CD8-positive, alpha-beta memory T cell (primary cell): ENCODE measurements around the gene SETD1B. TPM values are rescaled to one million over a fixed set of nuclear protein-coding genes. Genes with fewer than 3 reads are reported as not detected.

Experiments used
- CTCF ChIA-PET: fragments of 350-600 bp; sonication (Branson Sonifier 250); formaldehyde crosslinking; loops from one replicate; lab custom pipeline; 2021; ENCODE audit warnings: antibody characterized with exemption; lab: Charles Lee
- POLR2A ChIA-PET: fragments of 350-600 bp; sonication (Branson Sonifier 250); formaldehyde crosslinking; loops from one replicate; lab custom pipeline; 2021; ENCODE audit warnings: antibody characterized with exemption; lab: Charles Lee
- DNase-seq, 5 donors: peaks; one replicate each; pipeline versions ENCODE4 v3.0.0 to v3.0.0-alpha.2; 2020 to 2022; ENCODE audit warnings: mixed read lengths in 1 of 5
- H3K27ac ChIP-seq: one replicate; pipeline ENCODE4 v1.7.0; 2013; ENCODE audit warnings: low read depth, mild to moderate bottlenecking, low read length, moderate library complexity
- H3K27me3 ChIP-seq: 2 replicates; pipeline ENCODE4 v1.7.0; 2013; ENCODE audit warnings: low read length, mild to moderate bottlenecking; ENCODE audit not compliant: insufficient read depth, poor library complexity, severe bottlenecking
- H3K36me3 ChIP-seq: 2 replicates; pipeline ENCODE4 v1.7.0; 2013; ENCODE audit warnings: mild to moderate bottlenecking, low read length, moderate library complexity; ENCODE audit not compliant: insufficient read depth
- H3K4me1 ChIP-seq: 2 replicates; pipeline ENCODE4 v1.7.0; 2013; ENCODE audit warnings: mild to moderate bottlenecking, low read length, moderate library complexity; ENCODE audit not compliant: insufficient read depth
- H3K4me3 ChIP-seq: 2 replicates; pipeline ENCODE4 v1.7.0; 2013; ENCODE audit warnings: mild to moderate bottlenecking, low read length
- H3K9me3 ChIP-seq: 2 replicates; pipeline ENCODE4 v1.7.0; 2013; ENCODE audit warnings: mild to moderate bottlenecking, low read length
- H3K27ac Mint-ChIP-seq, 8 donors: one replicate each; pipeline ENCODE4 v1.8.0; 2020 to 2021; ENCODE audit warnings: mixed read lengths in 8 of 8, mild to moderate bottlenecking in 6 of 8, inconsistent platforms in 3 of 8, moderate library complexity in 3 of 8
- H3K27me3 Mint-ChIP-seq, 2 donors: one replicate each; pipeline ENCODE4 v1.8.0; 2020 to 2021; ENCODE audit warnings: mixed read lengths in 2 of 2, mild to moderate bottlenecking in 1 of 2, moderate library complexity in 1 of 2
- H3K36me3 Mint-ChIP-seq, 3 donors: one replicate each; pipeline ENCODE4 v1.8.0; 2020 to 2021; ENCODE audit warnings: mixed read lengths in 3 of 3, inconsistent platforms in 1 of 3, mild to moderate bottlenecking in 1 of 3
- H3K4me1 Mint-ChIP-seq, 3 donors: one replicate each; pipeline ENCODE4 v1.8.0; 2020 to 2021; ENCODE audit warnings: mixed read lengths in 3 of 3, inconsistent platforms in 1 of 3, mild to moderate bottlenecking in 1 of 3
- H3K4me3 Mint-ChIP-seq, 7 donors: one replicate each; pipeline ENCODE4 v1.8.0; 2020 to 2021; ENCODE audit warnings: mixed read lengths in 7 of 7, mild to moderate bottlenecking in 6 of 7, moderate library complexity in 4 of 7, inconsistent platforms in 2 of 7
- H3K9me3 Mint-ChIP-seq, 5 donors: one replicate each; pipeline ENCODE4 v1.8.0; 2020 to 2022; ENCODE audit warnings: mixed read lengths in 5 of 5, mild to moderate bottlenecking in 3 of 5, moderate library complexity in 2 of 5, inconsistent platforms in 1 of 5
- polyA plus RNA-seq: library from polyadenylated mRNA; unstranded; fragments of 300-500 nt; fragmentation: Illumina TruSeq; gene quantifications from one replicate; pipeline ENCODE4 v1.2.3, GENCODE V29; 2021
- total RNA-seq, 2 experiments: library from RNA; stranded (reverse); gene quantifications; one replicate each; pipeline ENCODE4 v1.2.3, GENCODE V29; 2021

The SETD1B gene
- total and polyA plus RNA-seq, 3 experiments from 2014 or later: 2.4 to 31.9 (median 31.3) TPM

DNA sequence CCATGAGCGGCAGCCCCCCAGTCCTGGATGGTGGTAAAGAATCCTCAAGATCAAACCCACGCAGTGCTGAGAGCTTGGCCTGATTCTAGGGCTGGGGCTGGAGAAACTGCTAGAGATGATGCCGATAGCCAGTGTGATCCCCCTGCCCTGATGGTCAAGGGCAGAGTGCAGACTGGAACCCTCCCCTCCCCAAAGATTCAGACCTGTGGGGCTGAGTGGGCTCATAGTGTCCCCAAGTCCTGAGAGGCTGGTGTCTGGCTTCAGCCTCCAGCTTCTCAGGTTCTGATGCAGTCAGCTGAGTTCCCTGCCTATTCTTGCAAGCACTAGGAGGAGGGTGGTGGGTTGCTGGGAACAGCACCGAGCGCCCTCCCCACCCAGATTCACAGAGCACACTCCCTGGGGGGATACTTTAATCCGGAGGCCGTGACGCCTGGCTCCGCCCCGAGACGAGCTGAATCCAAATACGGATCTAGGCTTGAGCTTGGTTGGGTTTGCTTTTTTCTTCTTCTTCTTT is 22.3 kb upstream of the SETD1B start:
- POLR2A ChIA-PET: interaction anchor here (0.6 to 5.5 kb wide), 5 partner anchors 8 to 93 kb away, joined by 3 to 58 read pairs (median 5); partner anchors contain the start of gene RHOF
- peaks cover 0 to 2% of the 10 kb centered on the region in 2 donors for H3K27me3 Mint-ChIP-seq

DNA sequence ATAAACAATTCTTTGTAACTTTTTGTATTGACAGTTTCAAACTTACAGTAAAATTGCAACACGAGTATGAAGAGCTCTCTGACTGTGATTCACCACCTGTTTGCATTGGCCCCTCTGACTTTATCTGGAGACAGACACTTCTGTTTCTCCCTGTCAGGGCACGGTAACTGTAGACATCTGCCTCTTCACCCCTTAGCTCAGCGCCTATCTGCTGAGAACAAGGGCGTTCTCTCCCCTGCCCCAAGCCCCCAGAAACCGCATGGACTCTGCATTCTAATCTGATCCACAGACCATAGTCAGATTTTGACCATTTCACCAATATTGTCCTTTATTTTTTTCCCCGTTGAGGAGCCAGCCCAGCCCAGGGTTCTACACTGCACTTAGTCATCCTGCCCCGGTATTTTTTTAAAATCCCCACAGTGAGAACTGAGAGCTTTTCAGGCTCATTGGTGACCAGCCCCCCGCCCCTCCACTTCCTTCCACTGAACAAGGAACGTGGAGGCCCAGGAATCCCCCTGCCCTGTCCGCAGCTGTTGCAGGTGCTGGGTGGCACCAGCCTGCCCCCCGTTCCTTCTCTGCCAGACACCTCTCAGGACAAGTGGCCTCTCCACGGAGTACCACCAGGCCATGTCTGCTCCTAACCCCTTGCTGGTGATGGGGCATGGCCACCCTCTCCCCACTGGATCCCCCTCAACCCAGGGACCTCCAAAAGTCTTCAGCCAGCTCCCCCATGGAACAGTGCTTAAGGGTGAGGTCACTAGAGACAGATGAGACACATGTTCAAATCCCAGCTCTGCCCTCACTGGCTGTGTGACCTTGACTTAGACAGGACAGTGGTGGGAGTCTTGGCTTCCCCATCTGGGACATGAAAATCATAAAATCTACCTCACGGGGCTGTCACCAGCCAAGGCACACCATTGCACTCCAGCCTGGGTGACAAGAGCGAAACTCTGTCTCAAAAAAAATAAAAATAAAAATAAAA is 21.5 kb upstream of the SETD1B start:
- Histone ChIP-seq H3K27me3 (no peaks in the 10 kb centered on the region), H3K27ac (peak overlapping the region; percentile 33), H3K4me3 (peak overlapping the region; percentile 31), H3K4me1 (peaks cover 64% of the 10 kb centered on the region), H3K9me3 (no peaks in the 10 kb centered on the region), H3K36me3 (peaks cover 22% of the 10 kb centered on the region)
- peaks cover 51 to 75% (median 57%) of the 10 kb centered on the region in 3 donors for H3K4me1 Mint-ChIP-seq
- peaks cover 5 to 70% (median 16%) of the 10 kb centered on the region in 3 donors for H3K36me3 Mint-ChIP-seq
- peak; percentile 33 to 71 (median 47) for DNase-seq
- peak overlapping the region; percentile 91 to 99 (median 96) for H3K27ac Mint-ChIP-seq
- peaks cover 0 to 2% of the 10 kb centered on the region in 2 donors for H3K27me3 Mint-ChIP-seq
- peak overlapping the region; percentile 71 to 83 (median 77) for H3K4me3 Mint-ChIP-seq
- no peaks in the 10 kb centered on the region for H3K9me3 Mint-ChIP-seq
- CTCF ChIA-PET: interaction anchor here (0.6 to 44.0 kb wide), 5 partner anchors 0 to 89 kb away, joined by 3 to 1908 read pairs (median 6); partner anchors contain the start of genes RHOF and SETD1B
- POLR2A ChIA-PET: interaction anchor here (0.6 to 5.5 kb wide), 3 partner anchors 12 to 94 kb away, joined by 5 to 58 read pairs (median 6); partner anchors contain the start of gene RHOF

More for the DNA sequence above, 22.3 kb upstream of the SETD1B start:
- H3K36me3 ChIP-seq: peaks cover 22% of the 10 kb centered on the region
- CTCF ChIA-PET: interaction anchor here (0.6 to 44.0 kb wide), 5 partner anchors 1 to 88 kb away, joined by 3 to 1908 read pairs (median 6); partner anchors contain the start of genes RHOF and SETD1B
- peak overlapping the region; percentile 71 to 83 (median 77) for H3K4me3 Mint-ChIP-seq
- DNase-seq: no peak
- peak overlapping the region; percentile 31 for H3K4me3 ChIP-seq
- no peaks in the 10 kb centered on the region for H3K27me3 ChIP-seq
- no peaks in the 10 kb centered on the region for H3K9me3 Mint-ChIP-seq
- H3K27ac Mint-ChIP-seq: peak overlapping the region; percentile 91 to 99 (median 96)
- no peak overlapping the region for H3K27ac ChIP-seq
- no peaks in the 10 kb centered on the region for H3K9me3 ChIP-seq
- H3K4me1 Mint-ChIP-seq: peaks cover 44 to 70% (median 49%) of the 10 kb centered on the region in 3 donors
- H3K4me1 ChIP-seq: peaks cover 59% of the 10 kb centered on the region
- peaks cover 5 to 64% (median 14%) of the 10 kb centered on the region in 3 donors for H3K36me3 Mint-ChIP-seq

DNA sequence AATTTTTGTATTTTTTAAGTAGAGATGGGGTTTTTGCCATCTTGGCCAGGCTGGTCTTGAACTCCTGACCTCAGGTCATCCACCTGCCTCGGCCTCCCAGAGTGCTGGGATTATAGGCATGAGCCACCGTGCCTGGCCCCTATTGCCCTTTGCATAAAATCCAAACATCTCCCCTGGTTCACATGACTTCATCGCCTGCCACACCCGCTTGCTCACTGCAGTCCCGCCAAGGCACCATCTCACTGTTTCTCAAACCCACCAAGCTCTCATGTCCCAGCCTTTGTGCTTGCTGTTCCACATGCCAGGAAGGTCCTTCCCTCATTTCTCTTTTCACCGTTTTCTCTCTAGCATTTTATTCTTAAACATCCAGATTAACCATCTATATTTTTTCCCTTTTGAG is 20.0 kb upstream of the SETD1B start:
- no peaks in the 10 kb centered on the region for H3K9me3 Mint-ChIP-seq
- ChIA-PET POLR2A (interaction anchor here (0.6 to 5.5 kb wide), 3 partner anchors 10 to 432 kb away, joined by 3 to 58 read pairs (median 3); partner anchors contain the start of genes ANAPC5 and RHOF), CTCF (interaction anchor here (0.7 to 44.0 kb wide), 3 partner anchors 1 to 68 kb away, joined by 3 to 1908 read pairs (median 1908); partner anchors contain the start of genes RHOF and SETD1B)
- peaks cover 5 to 64% (median 16%) of the 10 kb centered on the region in 3 donors for H3K36me3 Mint-ChIP-seq
- no peak for DNase-seq
- H3K4me1 ChIP-seq: peaks cover 78% of the 10 kb centered on the region
- H3K4me3 ChIP-seq: no peak overlapping the region
- peaks cover 18% of the 10 kb centered on the region for H3K36me3 ChIP-seq
- peak overlapping the region; percentile 37 to 81 (median 60) for H3K4me3 Mint-ChIP-seq
- H3K27ac ChIP-seq: no peak overlapping the region
- H3K4me1 Mint-ChIP-seq: peaks cover 62 to 83% (median 71%) of the 10 kb centered on the region in 3 donors
- H3K27me3 ChIP-seq: no peaks in the 10 kb centered on the region
- H3K9me3 ChIP-seq: no peaks in the 10 kb centered on the region
- H3K27me3 Mint-ChIP-seq: peaks cover 0 to 2% of the 10 kb centered on the region in 2 donors
- peak overlapping the region; percentile 88 to 99 (median 96) for H3K27ac Mint-ChIP-seq

DNA sequence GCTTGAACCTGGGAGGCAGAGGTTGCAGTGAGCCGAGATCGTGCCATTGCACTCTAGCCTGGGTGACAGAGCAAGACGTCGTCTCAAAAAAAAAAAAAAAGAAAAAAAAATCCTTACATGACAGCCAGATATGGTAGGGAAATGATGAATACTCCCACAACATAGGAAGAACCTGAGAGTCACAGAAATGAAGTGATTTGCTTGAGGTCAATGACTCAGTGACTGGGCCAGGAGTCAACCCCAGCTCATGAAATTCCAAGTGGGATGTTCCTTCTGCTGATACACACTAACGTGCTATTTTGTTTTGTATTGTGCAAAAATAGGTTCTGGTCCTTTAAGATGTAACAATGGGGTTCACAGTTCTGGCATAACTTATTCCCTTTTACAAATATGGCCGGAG is 19.3 kb upstream of the SETD1B start:
- Mint-ChIP-seq H3K9me3 (no peaks in the 10 kb centered on the region), H3K4me1 (peaks cover 68 to 85% (median 78%) of the 10 kb centered on the region in 3 donors), H3K27ac (peak overlapping the region; percentile 88 to 99 (median 96)), H3K36me3 (peaks cover 5 to 57% (median 16%) of the 10 kb centered on the region in 3 donors), H3K27me3 (peaks cover 0 to 2% of the 10 kb centered on the region in 2 donors), H3K4me3 (peak overlapping the region; percentile 57 to 91 (median 80))
- no peak overlapping the region for H3K27ac ChIP-seq
- H3K4me3 ChIP-seq: peak overlapping the region; percentile 23
- H3K9me3 ChIP-seq: no peaks in the 10 kb centered on the region
- ChIA-PET POLR2A (interaction anchor here (0.6 to 5.5 kb wide), 4 partner anchors 10 to 398 kb away, joined by 3 to 58 read pairs (median 6); partner anchors contain the start of gene RHOF), CTCF (interaction anchor here (0.7 to 44.0 kb wide), 3 partner anchors 2 to 67 kb away, joined by 3 to 1908 read pairs (median 1908); partner anchors contain the start of genes RHOF and SETD1B)
- DNase-seq: peak in 1 of 5 donors; percentile 41
- H3K27me3 ChIP-seq: no peaks in the 10 kb centered on the region
- H3K36me3 ChIP-seq: peaks cover 13% of the 10 kb centered on the region
- H3K4me1 ChIP-seq: peaks cover 85% of the 10 kb centered on the region

DNA sequence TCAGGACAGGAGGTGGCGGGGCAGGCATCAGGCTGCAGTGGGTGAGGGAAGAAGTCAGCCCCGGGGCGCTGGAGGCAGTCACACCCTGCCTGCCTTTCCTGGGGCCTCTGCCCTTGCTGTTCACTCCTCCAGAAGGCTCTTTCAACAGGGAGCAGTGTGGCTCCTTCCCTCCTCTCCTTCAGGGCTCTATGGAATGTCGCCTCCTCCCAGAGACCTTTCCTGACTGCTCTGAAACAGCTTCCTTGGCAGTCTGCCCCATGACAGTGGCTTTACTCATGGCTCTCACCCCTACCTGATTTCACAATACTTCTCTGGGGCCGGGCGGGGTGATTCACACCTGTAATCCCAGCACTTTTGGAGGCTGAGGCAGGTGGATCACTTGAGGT is 17.4 kb upstream of the SETD1B start:
- Histone ChIP-seq H3K4me1 (peaks cover 91% of the 10 kb centered on the region), H3K36me3 (peaks cover under 1% of the 10 kb centered on the region), H3K27me3 (no peaks in the 10 kb centered on the region), H3K27ac (peak overlapping the region; percentile 97), H3K9me3 (no peaks in the 10 kb centered on the region), H3K4me3 (peak overlapping the region; percentile 47)
- H3K9me3 Mint-ChIP-seq: no peaks in the 10 kb centered on the region
- H3K36me3 Mint-ChIP-seq: peaks cover 5 to 46% (median 16%) of the 10 kb centered on the region in 3 donors
- peak; percentile 49 to 74 (median 62) for DNase-seq
- H3K4me3 Mint-ChIP-seq: peak overlapping the region; percentile 67 to 90 (median 88)
- peaks cover 83 to 96% (median 94%) of the 10 kb centered on the region in 3 donors for H3K4me1 Mint-ChIP-seq
- POLR2A ChIA-PET: interaction anchor here (0.6 to 6.0 kb wide), 4 partner anchors 16 to 100 kb away, joined by 3 to 29 read pairs (median 14); partner anchors contain the start of gene SETD1B
- H3K27me3 Mint-ChIP-seq: peaks cover 0 to 4% of the 10 kb centered on the region in 2 donors
- CTCF ChIA-PET: interaction anchor here (0.6 to 44.0 kb wide), 3 partner anchors 4 to 293 kb away, joined by 3 to 1908 read pairs (median 1908); partner anchors contain the start of genes RHOF and SETD1B
- H3K27ac Mint-ChIP-seq: peak overlapping the region; percentile 99 to 100 (median 100)

DNA sequence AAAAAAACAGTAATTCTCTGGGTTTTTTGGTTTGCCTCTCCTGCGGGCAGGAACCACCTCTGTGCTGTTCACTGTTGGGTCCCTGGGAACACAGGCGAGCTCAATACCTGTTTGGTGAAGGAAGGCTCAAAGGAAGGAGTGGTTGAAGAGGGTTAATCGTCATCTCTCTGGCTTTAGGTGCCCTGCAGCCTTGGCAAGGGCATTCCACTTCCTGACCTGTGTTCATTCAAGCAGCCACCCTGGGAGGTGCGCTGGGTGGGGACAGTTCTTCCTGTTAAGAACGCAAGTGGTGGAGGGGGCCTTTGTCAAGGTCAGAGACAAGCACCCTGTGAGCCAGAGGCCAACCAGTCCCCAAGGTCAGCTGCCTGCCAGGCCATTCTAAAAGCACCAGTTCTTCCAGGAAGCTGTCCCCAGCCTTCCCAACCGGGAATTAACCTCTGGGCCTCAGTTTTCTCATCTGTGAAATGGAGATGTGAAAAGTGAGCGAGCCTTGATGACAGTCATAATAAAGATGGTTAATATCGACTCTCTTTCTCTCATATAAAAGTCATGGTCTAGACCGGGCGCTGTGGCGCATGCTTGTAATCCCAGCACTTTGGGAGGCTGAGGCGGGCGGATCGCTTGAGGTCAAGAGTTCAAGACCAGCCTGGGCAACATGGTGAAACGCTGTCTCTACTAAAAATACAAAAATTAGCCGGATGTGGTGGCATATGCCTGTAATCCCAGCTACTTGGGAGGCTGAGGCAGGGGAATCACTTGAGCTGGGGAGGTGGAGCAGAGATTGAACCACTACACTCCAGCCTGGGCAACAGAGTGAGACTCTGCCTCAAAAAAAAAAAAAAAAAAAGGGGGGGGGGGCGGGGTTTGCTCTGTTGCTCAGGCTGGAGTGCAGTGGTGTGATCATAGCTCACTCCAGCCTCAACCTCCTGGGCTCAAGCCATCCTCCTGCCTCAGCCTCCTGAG is 16.5 kb upstream of the SETD1B start:
- peaks cover 8% of the 10 kb centered on the region for H3K36me3 ChIP-seq
- Mint-ChIP-seq H3K27ac (peak overlapping the region; percentile 99 to 100 (median 100)), H3K4me3 (peak overlapping the region; percentile 86 to 96 (median 89)), H3K4me1 (peaks cover 80 to 94% (median 89%) of the 10 kb centered on the region in 3 donors), H3K27me3 (peaks cover 0 to 4% of the 10 kb centered on the region in 2 donors), H3K36me3 (peaks cover 5 to 41% (median 16%) of the 10 kb centered on the region in 3 donors), H3K9me3 (no peaks in the 10 kb centered on the region)
- H3K27me3 ChIP-seq: no peaks in the 10 kb centered on the region
- peak in 4 of 5 donors; percentile 59 to 74 (median 70) for DNase-seq
- POLR2A ChIA-PET: interaction anchor here (0.6 to 6.0 kb wide), 5 partner anchors 15 to 208 kb away, joined by 3 to 29 read pairs (median 11); partner anchors contain the start of gene SETD1B
- peak overlapping the region; percentile 79 for H3K4me3 ChIP-seq
- H3K4me1 ChIP-seq: peaks cover 90% of the 10 kb centered on the region
- CTCF ChIA-PET: interaction anchor here (0.6 to 44.0 kb wide), 4 partner anchors 5 to 294 kb away, joined by 3 to 1908 read pairs (median 956); partner anchors contain the start of genes RHOF and SETD1B
- H3K9me3 ChIP-seq: no peaks in the 10 kb centered on the region
- peak overlapping the region; percentile 97 for H3K27ac ChIP-seq
